IPS-15b (cell line): ENCODE measurements around the gene CNPY4.

Source experiments
- H3K27me3 ChIP-seq: one replicate; pipeline ENCODE4 v1.6.1; 2013; ENCODE audit warnings: low read length; ENCODE audit not compliant: control insufficient read depth, insufficient read depth
- H3K36me3 ChIP-seq: one replicate; pipeline ENCODE4 v1.6.1; 2013; ENCODE audit warnings: low read length; ENCODE audit not compliant: control insufficient read depth, insufficient read depth
- H3K4me1 ChIP-seq: one replicate; pipeline ENCODE4 v1.6.1; 2013; ENCODE audit warnings: mild to moderate bottlenecking, low read length; ENCODE audit not compliant: control insufficient read depth, insufficient read depth
- H3K4me3 ChIP-seq: one replicate; pipeline ENCODE4 v1.5.1; 2013; ENCODE audit warnings: low read depth, low read length
- H3K9ac ChIP-seq: one replicate; pipeline ENCODE4 v1.6.1; 2013; ENCODE audit warnings: low read depth, mild to moderate bottlenecking, low read length
- H3K9me3 ChIP-seq: one replicate; pipeline ENCODE4 v1.6.1; 2013; ENCODE audit warnings: mild to moderate bottlenecking, low read length; ENCODE audit not compliant: control insufficient read depth, insufficient read depth

CNPY4 gene

GRCh38 chr7:100095289-100095688, 24.1 kb upstream of the CNPY4 start:
- H3K4me1 ChIP-seq = no peaks in the 10 kb centered on the region
- no peak overlapping the region for H3K9ac ChIP-seq

DNA sequence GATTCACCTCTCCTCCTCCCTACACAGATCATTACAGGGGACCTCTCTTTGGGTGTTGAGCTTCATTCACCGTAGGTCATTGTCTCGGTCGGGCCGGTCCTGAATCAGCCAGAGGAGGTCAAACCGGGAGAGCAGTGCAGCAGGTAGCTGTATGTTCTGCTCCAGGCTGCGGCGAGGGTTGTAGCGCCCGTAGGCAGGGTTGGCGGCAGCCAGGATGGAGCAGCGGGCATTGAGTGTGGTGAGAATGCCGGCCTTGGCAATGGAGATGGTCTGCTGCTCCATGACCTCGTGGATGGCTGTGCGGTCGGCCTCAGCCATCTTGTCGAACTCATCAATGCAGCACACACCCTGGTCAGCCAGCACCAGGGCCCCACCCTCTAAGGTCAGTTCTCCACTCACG, 23.7 kb upstream of the CNPY4 start:
- no peaks in the 10 kb centered on the region for H3K9me3 ChIP-seq
- H3K4me3 ChIP-seq = no peak overlapping the region
- no peaks in the 10 kb centered on the region for H3K27me3 ChIP-seq
- H3K9ac ChIP-seq = no peak overlapping the region
- H3K36me3 ChIP-seq = peaks cover 83% of the 10 kb centered on the region
- H3K4me1 ChIP-seq = no peaks in the 10 kb centered on the region

More at GRCh38 chr7:100095289-100095688, 24.1 kb upstream of the CNPY4 start:
- no peaks in the 10 kb centered on the region for H3K27me3 ChIP-seq
- peaks cover 87% of the 10 kb centered on the region for H3K36me3 ChIP-seq
- H3K9me3 ChIP-seq = no peaks in the 10 kb centered on the region
- no peak overlapping the region for H3K4me3 ChIP-seq

DNA sequence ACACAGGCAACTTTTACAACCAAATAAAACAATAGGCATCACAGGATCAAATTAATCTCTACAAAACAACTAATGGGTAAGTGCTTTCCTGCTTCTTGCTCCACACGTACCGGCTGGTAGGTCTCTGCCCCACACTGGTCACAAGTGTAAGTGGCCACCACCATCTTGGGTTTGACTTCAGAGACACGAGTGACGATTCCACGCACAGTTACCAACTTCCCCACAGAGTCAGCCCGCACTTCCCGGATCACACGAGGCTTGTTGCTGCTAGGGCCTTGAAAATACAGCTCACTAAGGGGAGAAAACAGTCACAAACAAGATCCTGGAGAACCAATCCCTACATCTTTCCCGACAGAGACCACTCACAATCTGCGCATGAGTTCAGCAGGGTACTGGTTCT, 20.5 kb upstream of the CNPY4 start:
- Histone ChIP-seq H3K9ac (no peak overlapping the region), H3K36me3 (peaks cover 61% of the 10 kb centered on the region), H3K4me3 (no peak overlapping the region), H3K9me3 (no peaks in the 10 kb centered on the region), H3K27me3 (no peaks in the 10 kb centered on the region), H3K4me1 (no peaks in the 10 kb centered on the region)

DNA sequence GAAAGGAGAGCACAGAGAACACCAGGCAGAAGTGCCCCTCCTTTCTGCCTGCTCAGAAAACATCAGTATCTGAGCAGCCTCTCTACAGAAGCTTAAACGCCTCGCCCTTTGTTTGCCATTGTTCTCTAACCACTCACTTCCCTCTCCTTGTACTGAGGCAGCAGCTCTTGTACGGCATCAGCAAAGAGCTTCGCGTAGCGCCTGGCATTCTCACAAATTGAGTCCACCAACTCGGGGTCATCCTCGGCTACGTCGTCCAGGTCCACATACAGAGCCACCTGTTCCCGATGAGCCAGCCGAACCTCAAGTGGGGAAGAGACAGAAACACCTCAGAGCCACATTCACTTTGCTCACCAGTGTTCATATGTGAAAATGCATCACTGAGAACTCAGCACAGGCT, 20.0 kb upstream of the CNPY4 start:
- Histone ChIP-seq H3K9me3 (no peaks in the 10 kb centered on the region), H3K4me1 (no peaks in the 10 kb centered on the region), H3K9ac (peak overlapping the region; percentile 99), H3K36me3 (peaks cover 60% of the 10 kb centered on the region), H3K4me3 (peak overlapping the region; percentile 94), H3K27me3 (no peaks in the 10 kb centered on the region)

DNA sequence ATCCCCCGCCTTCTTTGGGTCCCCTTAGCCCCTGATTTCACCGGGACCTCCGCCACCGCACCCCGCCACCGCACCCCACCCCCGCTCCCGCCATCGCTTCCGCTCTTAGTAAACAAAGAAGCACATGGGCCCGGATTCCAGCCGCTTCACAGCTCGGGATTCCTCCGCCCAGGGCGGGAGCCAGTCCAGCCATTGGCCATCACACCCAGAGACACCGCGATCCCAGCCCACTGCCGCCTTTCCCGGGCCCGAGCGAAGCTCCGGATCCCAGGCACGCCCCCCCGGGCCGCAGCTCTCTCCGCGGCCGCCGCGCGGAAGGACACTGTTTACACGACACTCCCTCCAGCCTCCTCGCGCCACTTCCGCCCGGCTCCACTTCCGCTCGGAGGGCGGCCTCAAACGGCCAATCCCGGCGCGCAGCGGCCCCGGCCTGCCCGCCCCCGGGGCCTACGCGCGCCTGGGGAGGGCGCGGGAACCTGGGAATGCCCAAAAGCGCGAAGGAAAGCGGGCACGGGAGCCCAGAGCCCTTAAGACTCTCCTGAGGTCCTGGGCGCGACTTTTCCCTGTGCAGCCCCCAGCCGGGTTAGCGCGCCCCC, 18.9 kb upstream of the CNPY4 start:
- H3K9me3 ChIP-seq = no peaks in the 10 kb centered on the region
- no peaks in the 10 kb centered on the region for H3K4me1 ChIP-seq
- H3K36me3 ChIP-seq = peaks cover 54% of the 10 kb centered on the region

DNA sequence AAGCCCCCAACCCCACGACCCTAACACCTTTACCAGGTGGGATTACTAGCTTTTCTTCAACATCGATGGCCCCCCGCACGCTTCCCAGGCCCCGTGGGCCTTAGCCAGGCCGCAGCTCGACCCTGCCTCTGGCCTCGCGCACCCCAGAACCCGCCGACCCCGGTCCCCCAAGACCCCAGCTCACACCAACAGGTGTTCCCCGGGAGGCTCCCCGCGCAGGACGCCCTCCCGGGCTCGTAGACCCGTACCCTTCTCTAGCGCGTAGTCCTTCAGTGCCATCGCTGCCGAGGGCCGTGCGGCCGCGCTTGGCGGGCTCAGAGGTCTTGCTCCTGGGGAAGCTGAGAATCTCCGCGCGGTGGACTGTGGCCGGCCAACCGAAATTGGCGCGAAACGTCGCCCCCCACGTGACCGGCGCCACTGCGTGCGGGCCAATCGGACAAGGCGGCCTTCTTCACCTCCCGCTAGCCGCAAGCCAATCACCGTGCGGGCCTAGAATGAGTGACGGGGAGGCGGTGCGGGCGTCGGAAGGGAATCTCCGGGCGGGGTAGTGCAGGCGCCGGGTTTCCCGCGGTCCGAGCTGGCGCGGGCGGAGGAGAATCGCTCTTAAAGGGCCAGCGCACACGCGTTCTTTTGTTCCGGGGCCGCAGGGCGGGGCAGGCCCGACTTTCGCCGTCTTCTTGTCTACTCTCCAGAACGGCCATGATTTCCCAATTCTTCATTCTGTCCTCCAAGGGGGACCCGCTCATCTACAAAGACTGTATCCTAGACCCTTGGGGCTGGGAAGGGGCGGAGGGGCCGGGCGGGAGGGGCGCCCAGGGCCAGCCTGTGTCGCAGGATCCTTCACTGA, 18.2 kb upstream of the CNPY4 start, which contains the start of the genes AP4M1 and MCM7:
Gene AP4M1 (plus strand): TSS at position 628 of the 847 bp plus-strand sequence. CDS start 72 bp downstream, at position 700.
Gene MCM7 (minus strand): TSS at position 382 of the 847 bp plus-strand sequence. CDS start 103 bp downstream, at position 279.
- H3K9me3 ChIP-seq = no peaks in the 10 kb centered on the region
- peak within 1 kb of the TSS; percentile 99 for H3K9ac ChIP-seq
- H3K36me3 ChIP-seq = peaks cover 50% of the 10 kb centered on the region
- H3K4me1 ChIP-seq = no peaks in the 10 kb centered on the region
- no peaks in the 10 kb centered on the region for H3K27me3 ChIP-seq
- H3K4me3 ChIP-seq = peak within 1 kb of the TSS; percentile 94

More for the DNA sequence above, 18.9 kb upstream of the CNPY4 start:
- peak overlapping the region; percentile 94 for H3K4me3 ChIP-seq
- H3K27me3 ChIP-seq = no peaks in the 10 kb centered on the region
- H3K9ac ChIP-seq = peak overlapping the region; percentile 99

DNA sequence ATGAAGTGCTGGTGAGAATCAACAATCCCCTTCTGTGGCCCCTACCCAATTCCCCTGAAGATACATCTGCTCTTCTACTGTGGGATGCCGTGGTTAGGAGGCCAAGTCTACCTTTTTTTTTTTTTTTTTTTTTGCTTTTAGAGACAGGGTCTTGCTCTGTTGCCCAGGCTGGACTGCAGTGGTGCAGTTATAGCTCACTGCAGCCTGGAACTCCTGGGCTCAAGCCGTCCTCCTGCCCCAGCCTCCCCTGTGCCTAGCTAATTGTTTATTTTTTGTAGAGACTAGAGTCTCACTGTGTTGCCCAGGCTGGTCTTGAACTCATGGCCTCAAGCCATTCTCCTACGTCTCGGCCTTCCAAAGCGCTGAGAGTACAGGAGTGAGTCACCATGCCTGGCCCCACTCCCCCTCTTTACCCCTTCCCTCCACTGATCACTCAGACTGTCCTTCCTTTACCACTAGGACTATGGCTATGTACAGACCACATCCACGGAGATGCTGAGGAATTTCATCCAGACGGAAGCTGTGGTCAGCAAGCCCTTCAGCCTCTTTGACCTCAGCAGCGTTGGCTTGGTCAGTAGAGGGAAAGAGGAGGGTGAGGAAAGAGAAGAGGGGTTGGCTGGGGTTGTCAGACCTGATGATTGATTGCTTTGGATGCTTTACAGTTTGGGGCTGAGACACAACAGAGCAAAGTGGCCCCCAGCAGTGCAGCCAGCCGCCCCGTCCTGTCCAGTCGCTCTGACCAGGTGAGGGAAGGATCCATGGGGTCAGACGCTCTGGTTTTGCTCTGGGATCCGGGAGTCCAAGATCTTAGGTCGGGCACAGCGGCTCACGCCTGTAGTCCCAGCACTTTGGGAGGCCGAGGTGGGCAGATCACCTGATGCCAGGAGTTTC, 16.2 kb upstream of the CNPY4 start:
- Histone ChIP-seq H3K4me1 (no peaks in the 10 kb centered on the region), H3K36me3 (peaks cover 51% of the 10 kb centered on the region), H3K4me3 (peak overlapping the region; percentile 94), H3K27me3 (no peaks in the 10 kb centered on the region), H3K9ac (no peak overlapping the region), H3K9me3 (no peaks in the 10 kb centered on the region)

- H3K9ac ChIP-seq = no peak overlapping the region
Measured at GRCh38 chr7:100105534-100105933, 13.9 kb upstream of the CNPY4 start.

GRCh38 chr7:100106633-100107032, 12.8 kb upstream of the CNPY4 start:
- Histone ChIP-seq H3K36me3 (peaks cover 51% of the 10 kb centered on the region), H3K4me3 (no peak overlapping the region), H3K27me3 (no peaks in the 10 kb centered on the region), H3K4me1 (no peaks in the 10 kb centered on the region), H3K9ac (no peak overlapping the region), H3K9me3 (no peaks in the 10 kb centered on the region)

More at GRCh38 chr7:100105534-100105933, 13.9 kb upstream of the CNPY4 start:
- Histone ChIP-seq H3K9me3 (no peaks in the 10 kb centered on the region), H3K4me1 (no peaks in the 10 kb centered on the region), H3K4me3 (no peak overlapping the region), H3K36me3 (peaks cover 42% of the 10 kb centered on the region), H3K27me3 (no peaks in the 10 kb centered on the region)

- Histone ChIP-seq H3K4me1 (no peaks in the 10 kb centered on the region), H3K4me3 (no peak overlapping the region), H3K27me3 (no peaks in the 10 kb centered on the region), H3K36me3 (peaks cover 56% of the 10 kb centered on the region), H3K9me3 (no peaks in the 10 kb centered on the region), H3K9ac (no peak overlapping the region)
Measured at GRCh38 chr7:100107125-100107737, 12.2 kb upstream of the CNPY4 start.

DNA sequence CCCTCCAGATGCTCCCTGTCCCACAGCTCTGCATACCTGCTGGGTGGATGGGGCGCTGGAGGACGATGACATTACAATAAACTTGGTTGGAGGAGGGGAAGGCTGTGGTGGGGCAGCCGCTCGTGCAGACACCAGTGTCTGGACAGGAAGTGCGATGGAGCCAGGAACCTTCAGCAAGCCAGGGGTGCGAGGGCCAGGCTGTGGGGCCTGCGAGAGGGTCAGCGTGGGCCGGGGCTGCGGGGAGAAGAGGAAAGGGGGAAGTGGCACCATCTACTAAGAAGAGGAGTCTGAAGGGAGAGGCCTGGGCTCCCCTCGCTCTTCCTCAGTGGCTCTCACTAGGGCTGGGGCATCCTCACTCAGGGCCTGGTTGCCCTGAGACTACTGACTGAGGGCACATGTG, 11.5 kb upstream of the CNPY4 start:
- Histone ChIP-seq H3K4me1 (no peaks in the 10 kb centered on the region), H3K4me3 (no peak overlapping the region), H3K36me3 (peaks cover 62% of the 10 kb centered on the region), H3K9me3 (no peaks in the 10 kb centered on the region), H3K27me3 (no peaks in the 10 kb centered on the region), H3K9ac (no peak overlapping the region)
